ENCODE data around the gene CNDP1.

DNA sequence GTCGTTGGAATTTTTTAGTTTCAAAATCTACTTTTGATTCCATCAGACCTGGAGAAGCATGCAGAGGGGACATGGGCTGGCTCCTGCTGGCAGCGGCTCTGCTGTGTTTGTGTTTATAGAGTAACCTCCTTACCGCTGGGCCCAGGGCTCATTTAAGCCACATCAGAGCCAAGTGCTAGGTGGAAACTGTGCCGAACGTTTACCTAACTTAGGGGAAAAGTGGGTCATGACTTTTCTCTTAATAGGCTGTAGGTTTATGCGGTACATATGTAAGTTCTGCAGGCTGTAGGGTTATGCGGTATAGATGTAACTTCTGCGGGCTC, 20.5 kb upstream of the CNDP1 start:
- no peak for TF ChIP-seq POLR2A (IDR thresholded peaks at IDR 0.05; ENCODE audit: extremely low read depth, insufficient read length)
- TF ChIP-seq, protein P1, sequence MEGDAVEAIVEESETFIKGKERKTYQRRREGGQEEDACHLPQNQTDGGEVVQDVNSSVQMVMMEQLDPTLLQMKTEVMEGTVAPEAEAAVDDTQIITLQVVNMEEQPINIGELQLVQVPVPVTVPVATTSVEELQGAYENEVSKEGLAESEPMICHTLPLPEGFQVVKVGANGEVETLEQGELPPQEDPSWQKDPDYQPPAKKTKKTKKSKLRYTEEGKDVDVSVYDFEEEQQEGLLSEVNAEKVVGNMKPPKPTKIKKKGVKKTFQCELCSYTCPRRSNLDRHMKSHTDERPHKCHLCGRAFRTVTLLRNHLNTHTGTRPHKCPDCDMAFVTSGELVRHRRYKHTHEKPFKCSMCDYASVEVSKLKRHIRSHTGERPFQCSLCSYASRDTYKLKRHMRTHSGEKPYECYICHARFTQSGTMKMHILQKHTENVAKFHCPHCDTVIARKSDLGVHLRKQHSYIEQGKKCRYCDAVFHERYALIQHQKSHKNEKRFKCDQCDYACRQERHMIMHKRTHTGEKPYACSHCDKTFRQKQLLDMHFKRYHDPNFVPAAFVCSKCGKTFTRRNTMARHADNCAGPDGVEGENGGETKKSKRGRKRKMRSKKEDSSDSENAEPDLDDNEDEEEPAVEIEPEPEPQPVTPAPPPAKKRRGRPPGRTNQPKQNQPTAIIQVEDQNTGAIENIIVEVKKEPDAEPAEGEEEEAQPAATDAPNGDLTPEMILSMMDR (IDR thresholded peaks at IDR 0.05; ENCODE audit: low read depth, low read length) = no peak
- no peak for TF ChIP-seq MYC (IDR thresholded peaks at IDR 0.05; ENCODE audit: low read depth, low read length)
- TF ChIP-seq, protein P2, sequence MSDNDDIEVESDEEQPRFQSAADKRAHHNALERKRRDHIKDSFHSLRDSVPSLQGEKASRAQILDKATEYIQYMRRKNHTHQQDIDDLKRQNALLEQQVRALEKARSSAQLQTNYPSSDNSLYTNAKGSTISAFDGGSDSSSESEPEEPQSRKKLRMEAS (IDR thresholded peaks at IDR 0.05; ENCODE audit: low read depth, low read length) = no peak
